Measurements from ENCODE around the gene COBLL1. TPM values are rescaled to one million over a fixed set of nuclear protein-coding genes. Genes with fewer than 3 reads are reported as not detected.

Gene COBLL1
- total RNA-seq, 3 donors from 2014 or later (not counting 1 experiment from before 2014, with no cell fraction given) = 0.85 to 13.4 (median 2.2) TPM

DNA sequence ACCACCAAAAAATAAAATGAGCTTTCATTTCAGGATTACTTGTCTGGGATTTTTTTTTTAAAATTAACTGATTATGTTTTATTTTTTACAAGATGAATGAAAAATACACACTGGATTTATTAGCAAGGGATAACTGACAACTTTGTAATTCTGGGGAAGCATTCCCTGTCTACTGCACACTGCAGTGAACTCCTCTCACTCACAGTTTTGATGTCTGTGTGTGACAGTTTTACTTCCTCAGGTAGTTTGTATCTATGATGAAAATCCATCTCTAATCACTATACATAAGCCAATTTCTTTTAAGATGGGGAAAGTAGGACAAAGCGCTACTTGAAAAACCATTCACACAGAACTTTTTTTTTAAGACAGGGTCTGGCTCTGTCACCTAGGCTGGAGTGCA, 94.5 kb downstream of the COBLL1 start:
- ATAC-seq = no peak
- TF ChIP-seq, protein P1, sequence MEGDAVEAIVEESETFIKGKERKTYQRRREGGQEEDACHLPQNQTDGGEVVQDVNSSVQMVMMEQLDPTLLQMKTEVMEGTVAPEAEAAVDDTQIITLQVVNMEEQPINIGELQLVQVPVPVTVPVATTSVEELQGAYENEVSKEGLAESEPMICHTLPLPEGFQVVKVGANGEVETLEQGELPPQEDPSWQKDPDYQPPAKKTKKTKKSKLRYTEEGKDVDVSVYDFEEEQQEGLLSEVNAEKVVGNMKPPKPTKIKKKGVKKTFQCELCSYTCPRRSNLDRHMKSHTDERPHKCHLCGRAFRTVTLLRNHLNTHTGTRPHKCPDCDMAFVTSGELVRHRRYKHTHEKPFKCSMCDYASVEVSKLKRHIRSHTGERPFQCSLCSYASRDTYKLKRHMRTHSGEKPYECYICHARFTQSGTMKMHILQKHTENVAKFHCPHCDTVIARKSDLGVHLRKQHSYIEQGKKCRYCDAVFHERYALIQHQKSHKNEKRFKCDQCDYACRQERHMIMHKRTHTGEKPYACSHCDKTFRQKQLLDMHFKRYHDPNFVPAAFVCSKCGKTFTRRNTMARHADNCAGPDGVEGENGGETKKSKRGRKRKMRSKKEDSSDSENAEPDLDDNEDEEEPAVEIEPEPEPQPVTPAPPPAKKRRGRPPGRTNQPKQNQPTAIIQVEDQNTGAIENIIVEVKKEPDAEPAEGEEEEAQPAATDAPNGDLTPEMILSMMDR (IDR thresholded peaks at IDR 0.05) = no peak
- H3K36me3 ChIP-seq (ENCODE audit: control insufficient read depth, insufficient read depth, low read length) = no peaks in the 10 kb centered on the region
- no peaks in the 10 kb centered on the region for H3K4me1 Mint-ChIP-seq
- H3K4me1 ChIP-seq (ENCODE audit: control insufficient read depth, insufficient read depth, low read length) = no peaks in the 10 kb centered on the region
- H3K27me3 ChIP-seq (ENCODE audit: control insufficient read depth, insufficient read depth, low read length) = no peaks in the 10 kb centered on the region
- H3K4me3 Mint-ChIP-seq = no peak overlapping the region
- intact Hi-C loops (cut with micrococcal nuclease) = no loop called here
- H3K27ac Mint-ChIP-seq = no peak overlapping the region
- no peak overlapping the region for H3K4me3 ChIP-seq (ENCODE audit: low read length)
- DNase-seq = no peak
- no peaks in the 10 kb centered on the region for H3K27me3 Mint-ChIP-seq (ENCODE audit: low read depth in 2 of 2)
- no peak overlapping the region for H3K27ac ChIP-seq (ENCODE audit: low read length)
- 100% methylated on average over 1 of the region's 1 CpG for WGBS (ENCODE audit: insufficient coverage)
- H3K36me3 Mint-ChIP-seq = no peaks in the 10 kb centered on the region
- H3K9me3 ChIP-seq (ENCODE audit: control insufficient read depth, insufficient read depth, low read length) = no peaks in the 10 kb centered on the region
- peaks cover 0 to 3% of the 10 kb centered on the region in 2 donors for H3K9me3 Mint-ChIP-seq

DNA sequence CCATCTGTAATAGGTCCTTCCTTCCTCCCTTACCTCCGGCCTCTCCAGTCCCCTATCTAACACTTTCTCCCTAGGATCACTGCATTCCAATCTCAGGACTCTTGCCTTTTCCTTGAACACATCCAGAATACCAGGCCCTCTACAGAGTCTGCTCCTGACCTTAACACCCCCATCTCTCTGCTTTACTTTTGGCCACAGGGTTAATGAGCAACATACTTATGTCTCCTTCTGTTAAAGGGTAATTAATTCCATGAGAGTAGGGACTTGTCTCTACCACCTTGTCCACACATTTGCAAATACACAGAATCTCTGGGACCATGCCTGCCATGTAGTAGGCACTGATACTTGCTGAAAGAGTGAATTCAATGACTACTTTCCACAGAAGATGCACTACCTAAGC, 94.9 kb downstream of the COBLL1 start:
- no peak overlapping the region for H3K27ac ChIP-seq (ENCODE audit: low read length)
- 76% methylated on average over 1 of the region's 1 CpG for WGBS (ENCODE audit: insufficient coverage)

GRCh38 chr2:164745012-164745797, 96.4 kb downstream of the COBLL1 start:
- no peak overlapping the region for H3K4me3 ChIP-seq (ENCODE audit: low read length)
- Mint-ChIP-seq H3K36me3 (no peaks in the 10 kb centered on the region), H3K27me3 (ENCODE audit: low read depth in 2 of 2) (no peaks in the 10 kb centered on the region), H3K27ac (no peak overlapping the region), H3K4me3 (no peak overlapping the region), H3K4me1 (no peaks in the 10 kb centered on the region), H3K9me3 (peaks cover 0 to 3% of the 10 kb centered on the region in 2 donors)
- H3K27me3 ChIP-seq (ENCODE audit: control insufficient read depth, insufficient read depth, low read length) = no peaks in the 10 kb centered on the region
- no peaks in the 10 kb centered on the region for H3K4me1 ChIP-seq (ENCODE audit: control insufficient read depth, insufficient read depth, low read length)
- TF ChIP-seq, protein P1 (IDR thresholded peaks at IDR 0.05) = no peak
- H3K27ac ChIP-seq (ENCODE audit: low read length) = no peak overlapping the region
- H3K36me3 ChIP-seq (ENCODE audit: control insufficient read depth, insufficient read depth, low read length) = no peaks in the 10 kb centered on the region
- WGBS (ENCODE audit: insufficient coverage) = 76% methylated on average over 2 of the region's 5 CpGs
- no peaks in the 10 kb centered on the region for H3K9me3 ChIP-seq (ENCODE audit: control insufficient read depth, insufficient read depth, low read length)
- DNase-seq (no peak), ATAC-seq (no peak)
- intact Hi-C loops (cut with micrococcal nuclease) = no loop called here

More for the DNA sequence above, 94.9 kb downstream of the COBLL1 start:
- H3K27ac Mint-ChIP-seq = no peak overlapping the region
- H3K4me1 Mint-ChIP-seq = no peaks in the 10 kb centered on the region
- Histone ChIP-seq H3K9me3 (ENCODE audit: control insufficient read depth, insufficient read depth, low read length) (no peaks in the 10 kb centered on the region), H3K27me3 (ENCODE audit: control insufficient read depth, insufficient read depth, low read length) (no peaks in the 10 kb centered on the region), H3K4me3 (ENCODE audit: low read length) (no peak overlapping the region), H3K36me3 (ENCODE audit: control insufficient read depth, insufficient read depth, low read length) (no peaks in the 10 kb centered on the region), H3K4me1 (ENCODE audit: control insufficient read depth, insufficient read depth, low read length) (no peaks in the 10 kb centered on the region)
- ATAC-seq (no peak), DNase-seq (no peak)
- TF ChIP-seq, protein P1 (IDR thresholded peaks at IDR 0.05) = no peak
- no peaks in the 10 kb centered on the region for H3K36me3 Mint-ChIP-seq
- H3K4me3 Mint-ChIP-seq = no peak overlapping the region
- H3K9me3 Mint-ChIP-seq = peaks cover 0 to 3% of the 10 kb centered on the region in 2 donors
- no peaks in the 10 kb centered on the region for H3K27me3 Mint-ChIP-seq (ENCODE audit: low read depth in 2 of 2)
- intact Hi-C loops (cut with micrococcal nuclease) = no loop called here
